ENCODE results near the gene C16orf82.

DNA sequence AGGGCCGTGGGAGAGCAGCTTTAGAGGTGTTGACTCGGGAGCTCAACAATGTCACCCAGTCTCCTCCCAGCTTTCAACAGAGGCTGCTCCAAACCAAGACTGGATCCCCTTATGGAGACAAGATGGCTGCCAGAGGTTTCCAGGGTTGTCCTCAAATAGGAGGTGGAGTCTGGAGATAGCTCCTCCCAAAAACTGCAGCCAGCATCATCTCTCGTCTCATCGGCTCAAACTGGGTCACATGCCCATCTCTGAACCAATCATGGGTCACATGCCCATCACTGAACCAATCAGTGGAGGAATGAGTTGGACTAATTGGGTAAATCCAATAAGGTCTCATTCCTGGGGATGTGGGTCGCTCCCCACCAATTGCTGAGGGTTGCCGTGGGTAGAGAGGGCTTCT lies 41.1 kb upstream of the C16orf82 start:
- TF ChIP-seq, protein P1, sequence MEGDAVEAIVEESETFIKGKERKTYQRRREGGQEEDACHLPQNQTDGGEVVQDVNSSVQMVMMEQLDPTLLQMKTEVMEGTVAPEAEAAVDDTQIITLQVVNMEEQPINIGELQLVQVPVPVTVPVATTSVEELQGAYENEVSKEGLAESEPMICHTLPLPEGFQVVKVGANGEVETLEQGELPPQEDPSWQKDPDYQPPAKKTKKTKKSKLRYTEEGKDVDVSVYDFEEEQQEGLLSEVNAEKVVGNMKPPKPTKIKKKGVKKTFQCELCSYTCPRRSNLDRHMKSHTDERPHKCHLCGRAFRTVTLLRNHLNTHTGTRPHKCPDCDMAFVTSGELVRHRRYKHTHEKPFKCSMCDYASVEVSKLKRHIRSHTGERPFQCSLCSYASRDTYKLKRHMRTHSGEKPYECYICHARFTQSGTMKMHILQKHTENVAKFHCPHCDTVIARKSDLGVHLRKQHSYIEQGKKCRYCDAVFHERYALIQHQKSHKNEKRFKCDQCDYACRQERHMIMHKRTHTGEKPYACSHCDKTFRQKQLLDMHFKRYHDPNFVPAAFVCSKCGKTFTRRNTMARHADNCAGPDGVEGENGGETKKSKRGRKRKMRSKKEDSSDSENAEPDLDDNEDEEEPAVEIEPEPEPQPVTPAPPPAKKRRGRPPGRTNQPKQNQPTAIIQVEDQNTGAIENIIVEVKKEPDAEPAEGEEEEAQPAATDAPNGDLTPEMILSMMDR (IDR thresholded peaks at IDR 0.05): no peak
- no peak for TF ChIP-seq POLR2A (IDR thresholded peaks at IDR 0.05)
